ENCODE results near the gene EME2.

DNA sequence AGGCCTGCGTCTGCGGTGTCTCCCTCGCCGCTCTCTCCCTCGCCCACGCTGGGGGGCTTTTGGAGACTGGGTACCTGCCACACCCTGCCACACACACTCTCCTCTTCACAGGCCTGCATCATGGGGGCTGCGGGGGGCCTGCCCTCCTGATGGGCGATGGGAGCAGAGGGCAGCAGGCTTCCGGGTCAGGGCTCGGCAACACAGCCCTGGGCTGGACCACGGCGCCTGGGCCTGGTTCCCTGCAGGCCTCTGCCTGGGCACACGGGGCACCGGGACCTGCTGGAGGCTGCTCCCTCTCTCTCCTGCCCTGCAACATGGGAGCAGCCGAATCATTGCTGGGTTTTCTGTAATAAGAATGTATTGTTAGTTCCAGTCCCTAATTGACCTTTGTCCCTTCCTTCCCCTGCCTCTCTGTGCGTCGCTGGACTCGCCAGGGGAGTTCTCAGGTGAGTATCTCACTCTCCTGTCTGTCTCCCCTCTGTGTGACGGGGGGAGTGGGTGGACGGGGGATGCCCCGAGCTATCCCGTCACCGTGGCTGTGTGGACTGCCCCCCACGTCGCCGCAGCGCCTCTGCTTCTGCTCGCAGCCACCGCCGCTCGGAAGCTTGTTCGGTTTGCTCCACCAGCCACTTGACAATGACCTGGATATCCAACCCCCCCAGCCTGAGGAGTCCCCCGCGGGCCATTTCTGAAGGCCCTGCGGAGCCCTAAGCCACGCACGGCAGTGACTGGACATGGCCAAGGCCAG, 14.7 kb upstream of the EME2 start:
- TF ChIP-seq, protein P1, sequence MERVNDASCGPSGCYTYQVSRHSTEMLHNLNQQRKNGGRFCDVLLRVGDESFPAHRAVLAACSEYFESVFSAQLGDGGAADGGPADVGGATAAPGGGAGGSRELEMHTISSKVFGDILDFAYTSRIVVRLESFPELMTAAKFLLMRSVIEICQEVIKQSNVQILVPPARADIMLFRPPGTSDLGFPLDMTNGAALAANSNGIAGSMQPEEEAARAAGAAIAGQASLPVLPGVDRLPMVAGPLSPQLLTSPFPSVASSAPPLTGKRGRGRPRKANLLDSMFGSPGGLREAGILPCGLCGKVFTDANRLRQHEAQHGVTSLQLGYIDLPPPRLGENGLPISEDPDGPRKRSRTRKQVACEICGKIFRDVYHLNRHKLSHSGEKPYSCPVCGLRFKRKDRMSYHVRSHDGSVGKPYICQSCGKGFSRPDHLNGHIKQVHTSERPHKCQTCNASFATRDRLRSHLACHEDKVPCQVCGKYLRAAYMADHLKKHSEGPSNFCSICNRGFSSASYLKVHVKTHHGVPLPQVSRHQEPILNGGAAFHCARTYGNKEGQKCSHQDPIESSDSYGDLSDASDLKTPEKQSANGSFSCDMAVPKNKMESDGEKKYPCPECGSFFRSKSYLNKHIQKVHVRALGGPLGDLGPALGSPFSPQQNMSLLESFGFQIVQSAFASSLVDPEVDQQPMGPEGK (CRISPR knock-in tag; IDR thresholded peaks at IDR 0.05; ENCODE audit: borderline replicate concordance) = no peak
- TF ChIP-seq ZNF565 (CRISPR knock-in tag; conservative IDR thresholded peaks at IDR 0.05; ENCODE audit: low read depth) (no peak), ZFP30 (CRISPR knock-in tag; IDR thresholded peaks at IDR 0.05) (no peak), SNAI2 (CRISPR knock-in tag; IDR thresholded peaks at IDR 0.05) (no peak), RARB (CRISPR knock-in tag; IDR thresholded peaks at IDR 0.05) (no peak), ZC3H10 (CRISPR knock-in tag; IDR thresholded peaks at IDR 0.05) (no peak), ISL1 (CRISPR knock-in tag; IDR thresholded peaks at IDR 0.05) (no peak), ZFP3 (CRISPR knock-in tag; IDR thresholded peaks at IDR 0.05) (no peak), ZNF70 (CRISPR knock-in tag; IDR thresholded peaks at IDR 0.05) (no peak)
- TF ChIP-seq, protein P2, sequence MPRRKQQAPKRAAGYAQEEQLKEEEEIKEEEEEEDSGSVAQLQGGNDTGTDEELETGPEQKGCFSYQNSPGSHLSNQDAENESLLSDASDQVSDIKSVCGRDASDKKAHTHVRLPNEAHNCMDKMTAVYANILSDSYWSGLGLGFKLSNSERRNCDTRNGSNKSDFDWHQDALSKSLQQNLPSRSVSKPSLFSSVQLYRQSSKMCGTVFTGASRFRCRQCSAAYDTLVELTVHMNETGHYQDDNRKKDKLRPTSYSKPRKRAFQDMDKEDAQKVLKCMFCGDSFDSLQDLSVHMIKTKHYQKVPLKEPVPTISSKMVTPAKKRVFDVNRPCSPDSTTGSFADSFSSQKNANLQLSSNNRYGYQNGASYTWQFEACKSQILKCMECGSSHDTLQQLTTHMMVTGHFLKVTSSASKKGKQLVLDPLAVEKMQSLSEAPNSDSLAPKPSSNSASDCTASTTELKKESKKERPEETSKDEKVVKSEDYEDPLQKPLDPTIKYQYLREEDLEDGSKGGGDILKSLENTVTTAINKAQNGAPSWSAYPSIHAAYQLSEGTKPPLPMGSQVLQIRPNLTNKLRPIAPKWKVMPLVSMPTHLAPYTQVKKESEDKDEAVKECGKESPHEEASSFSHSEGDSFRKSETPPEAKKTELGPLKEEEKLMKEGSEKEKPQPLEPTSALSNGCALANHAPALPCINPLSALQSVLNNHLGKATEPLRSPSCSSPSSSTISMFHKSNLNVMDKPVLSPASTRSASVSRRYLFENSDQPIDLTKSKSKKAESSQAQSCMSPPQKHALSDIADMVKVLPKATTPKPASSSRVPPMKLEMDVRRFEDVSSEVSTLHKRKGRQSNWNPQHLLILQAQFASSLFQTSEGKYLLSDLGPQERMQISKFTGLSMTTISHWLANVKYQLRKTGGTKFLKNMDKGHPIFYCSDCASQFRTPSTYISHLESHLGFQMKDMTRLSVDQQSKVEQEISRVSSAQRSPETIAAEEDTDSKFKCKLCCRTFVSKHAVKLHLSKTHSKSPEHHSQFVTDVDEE (CRISPR knock-in tag; IDR thresholded peaks at IDR 0.05) = no peak
- TF ChIP-seq, protein P3, sequence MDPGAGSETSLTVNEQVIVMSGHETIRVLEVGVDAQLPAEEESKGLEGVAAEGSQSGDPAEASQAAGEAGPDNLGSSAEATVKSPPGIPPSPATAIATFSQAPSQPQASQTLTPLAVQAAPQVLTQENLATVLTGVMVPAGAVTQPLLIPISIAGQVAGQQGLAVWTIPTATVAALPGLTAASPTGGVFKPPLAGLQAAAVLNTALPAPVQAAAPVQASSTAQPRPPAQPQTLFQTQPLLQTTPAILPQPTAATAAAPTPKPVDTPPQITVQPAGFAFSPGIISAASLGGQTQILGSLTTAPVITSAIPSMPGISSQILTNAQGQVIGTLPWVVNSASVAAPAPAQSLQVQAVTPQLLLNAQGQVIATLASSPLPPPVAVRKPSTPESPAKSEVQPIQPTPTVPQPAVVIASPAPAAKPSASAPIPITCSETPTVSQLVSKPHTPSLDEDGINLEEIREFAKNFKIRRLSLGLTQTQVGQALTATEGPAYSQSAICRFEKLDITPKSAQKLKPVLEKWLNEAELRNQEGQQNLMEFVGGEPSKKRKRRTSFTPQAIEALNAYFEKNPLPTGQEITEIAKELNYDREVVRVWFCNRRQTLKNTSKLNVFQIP (CRISPR knock-in tag; IDR thresholded peaks at IDR 0.05; ENCODE audit: borderline replicate concordance, low read depth) = no peak
- TF ChIP-seq, protein P4, sequence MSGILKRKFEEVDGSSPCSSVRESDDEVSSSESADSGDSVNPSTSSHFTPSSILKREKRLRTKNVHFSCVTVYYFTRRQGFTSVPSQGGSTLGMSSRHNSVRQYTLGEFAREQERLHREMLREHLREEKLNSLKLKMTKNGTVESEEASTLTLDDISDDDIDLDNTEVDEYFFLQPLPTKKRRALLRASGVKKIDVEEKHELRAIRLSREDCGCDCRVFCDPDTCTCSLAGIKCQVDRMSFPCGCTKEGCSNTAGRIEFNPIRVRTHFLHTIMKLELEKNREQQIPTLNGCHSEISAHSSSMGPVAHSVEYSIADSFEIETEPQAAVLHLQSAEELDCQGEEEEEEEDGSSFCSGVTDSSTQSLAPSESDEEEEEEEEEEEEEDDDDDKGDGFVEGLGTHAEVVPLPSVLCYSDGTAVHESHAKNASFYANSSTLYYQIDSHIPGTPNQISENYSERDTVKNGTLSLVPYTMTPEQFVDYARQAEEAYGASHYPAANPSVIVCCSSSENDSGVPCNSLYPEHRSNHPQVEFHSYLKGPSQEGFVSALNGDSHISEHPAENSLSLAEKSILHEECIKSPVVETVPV (CRISPR knock-in tag; IDR thresholded peaks at IDR 0.05) = no peak

Data from SK-N-SH treated with all-trans-retinoic acid at 6 μM for 48 hours (cell line).